ENCODE data around the gene SIRPB1.
"Not testable (repeated sequence)": the region's sequence is repeated elsewhere in the genome, so short reads cannot be mapped to it uniquely, and the experiment has no call there.

DNA sequence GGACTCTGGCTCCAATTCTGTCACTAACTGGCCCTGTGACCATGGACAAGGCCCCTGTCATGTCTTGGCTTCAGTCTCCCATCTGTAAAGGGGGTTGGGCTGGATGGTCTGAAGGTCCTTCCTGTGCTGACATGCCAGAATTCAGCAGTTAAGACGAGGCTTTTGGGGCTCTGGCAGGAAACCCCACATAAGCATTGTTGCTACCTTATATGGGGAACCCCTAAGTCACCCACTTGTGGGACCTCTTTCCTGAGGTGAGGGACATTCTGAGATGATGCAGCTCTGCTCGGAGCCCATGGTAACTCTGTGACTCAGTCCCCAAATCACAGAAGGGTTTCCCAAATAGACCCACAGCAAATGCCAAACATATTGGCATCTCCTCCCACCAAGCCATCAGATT is 42.5 kb downstream of the SIRPB1 start:
- TF ChIP-seq CTCF (IDR thresholded peaks at IDR 0.05); ELF4 (CRISPR knock-in tag; IDR thresholded peaks at IDR 0.05; ENCODE audit: low read depth); ZNF232 (CRISPR knock-in tag; IDR thresholded peaks at IDR 0.05); GABPB1 (CRISPR knock-in tag; IDR thresholded peaks at IDR 0.05); CBFB (CRISPR knock-in tag; IDR thresholded peaks at IDR 0.05; ENCODE audit: low read depth); SP1 (CRISPR knock-in tag; conservative IDR thresholded peaks at IDR 0.05); ZNF138 (CRISPR knock-in tag; conservative IDR thresholded peaks at IDR 0.05): not testable (repeated sequence)
- TF ChIP-seq, protein P1, sequence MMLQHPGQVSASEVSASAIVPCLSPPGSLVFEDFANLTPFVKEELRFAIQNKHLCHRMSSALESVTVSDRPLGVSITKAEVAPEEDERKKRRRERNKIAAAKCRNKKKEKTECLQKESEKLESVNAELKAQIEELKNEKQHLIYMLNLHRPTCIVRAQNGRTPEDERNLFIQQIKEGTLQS (CRISPR knock-in tag; conservative IDR thresholded peaks at IDR 0.05): not testable (repeated sequence)

Measured in WTC11 (cell line).